ENCODE data around the gene AIM2. TPM values are rescaled to one million over a fixed set of nuclear protein-coding genes. Genes with fewer than 3 reads are reported as not detected.

AIM2 gene
- total RNA-seq, 1 experiment from 2014 or later, result 1.1 TPM

- ChIA-PET CTCF (interaction anchor here (0.5 to 2.5 kb wide), 4 partner anchors 10 to 146 kb away, joined by 3 to 15 read pairs (median 3); no protein-coding TSS in a partner anchor), POLR2A (interaction anchor here (0.7 kb wide), 1 partner anchor 303 kb away, joined by 3 read pairs; no protein-coding TSS in a partner anchor)
- no peak for TF ChIP-seq HMGXB4 (CRISPR knock-in tag; IDR thresholded peaks at IDR 0.05)
- no peak for TF ChIP-seq JUN (CRISPR knock-in tag; IDR thresholded peaks at IDR 0.05)
- no peak for TF ChIP-seq CTCF (IDR thresholded peaks at IDR 0.05)
- TF ChIP-seq USF2 (CRISPR knock-in tag; IDR thresholded peaks at IDR 0.05), result no peak
- no peak for TF ChIP-seq RELA (CRISPR knock-in tag; IDR thresholded peaks at IDR 0.05; ENCODE audit: borderline replicate concordance)
- no peak for TF ChIP-seq AR (CRISPR knock-in tag; IDR thresholded peaks at IDR 0.05)
- TF ChIP-seq TCF7 (CRISPR knock-in tag; IDR thresholded peaks at IDR 0.05; ENCODE audit: low read depth), result no peak
- TF ChIP-seq ZNF671 (CRISPR knock-in tag; IDR thresholded peaks at IDR 0.05), result no peak
- no peak for TF ChIP-seq ZSCAN18 (CRISPR knock-in tag; IDR thresholded peaks at IDR 0.05)
- no peak for TF ChIP-seq HMGA2 (CRISPR knock-in tag; IDR thresholded peaks at IDR 0.05)
- TF ChIP-seq ZNF425 (CRISPR knock-in tag; conservative IDR thresholded peaks at IDR 0.05), result no peak
- no peak for TF ChIP-seq ARID4B (CRISPR knock-in tag; IDR thresholded peaks at IDR 0.05; ENCODE audit: borderline replicate concordance)
- no peak for TF ChIP-seq ZBTB21 (CRISPR knock-in tag; IDR thresholded peaks at IDR 0.05; ENCODE audit: borderline replicate concordance)
- no peak for TF ChIP-seq PRRX2 (CRISPR knock-in tag; IDR thresholded peaks at IDR 0.05)
- TF ChIP-seq ATF6 (CRISPR knock-in tag; IDR thresholded peaks at IDR 0.05), result no peak
- DNase-seq (ENCODE audit: low spot score), result no peak
- Mint-ChIP-seq H3K4me1 (peaks cover 11% of the 10 kb centered on the region), H3K36me3 (no peaks in the 10 kb centered on the region), H3K27me3 (ENCODE audit: low read depth) (no peaks in the 10 kb centered on the region), H3K27ac (no peak overlapping the region), H3K4me3 (no peak overlapping the region), H3K9me3 (no peaks in the 10 kb centered on the region)
- no peak for ATAC-seq
These were observed 22.0 kb upstream of the AIM2 start for GRCh38 chr1:159098596-159098995.

All from WTC11 (cell line).